Central memory CD8-positive, alpha-beta T cell (primary cell): ENCODE data around the gene NXPH1.

Experiments used
- ATAC-seq: fragments of 150-1000 bp; cut with Tn5 transposase; replicated peaks from 2 replicates; pipeline ENCODE4 v1.10.0; 2022; ENCODE audit warnings: mild to moderate bottlenecking, moderate FRiP score, moderate number of reproducible peaks; ENCODE audit not compliant: poor library complexity, severe bottlenecking; ENCODE audit errors: extremely low read depth
- DNase-seq, 2 donors: peaks; one replicate each; pipeline ENCODE4 v3.0.0; 2021; ENCODE audit warnings: low spot score in 2 of 2
- H3K27ac Mint-ChIP-seq: one replicate; pipeline ENCODE4 v1.8.0; 2022; ENCODE audit warnings: low read depth, mild to moderate bottlenecking, moderate library complexity, mixed read lengths
- H3K27me3 Mint-ChIP-seq: one replicate; pipeline ENCODE4 v1.8.0; 2022; ENCODE audit warnings: mixed read lengths
- H3K36me3 Mint-ChIP-seq: one replicate; pipeline ENCODE4 v1.8.0; 2022; ENCODE audit warnings: mild to moderate bottlenecking, moderate library complexity, mixed read lengths; ENCODE audit not compliant: insufficient read depth
- H3K4me1 Mint-ChIP-seq: one replicate; pipeline ENCODE4 v1.8.0; 2022; ENCODE audit warnings: mixed read lengths
- H3K4me3 Mint-ChIP-seq: one replicate; pipeline ENCODE4 v1.8.0; 2022; ENCODE audit warnings: mild to moderate bottlenecking, moderate library complexity, mixed read lengths
- H3K9me3 Mint-ChIP-seq: one replicate; pipeline ENCODE4 v1.8.0; 2022; ENCODE audit warnings: mixed read lengths

The NXPH1 gene

DNA sequence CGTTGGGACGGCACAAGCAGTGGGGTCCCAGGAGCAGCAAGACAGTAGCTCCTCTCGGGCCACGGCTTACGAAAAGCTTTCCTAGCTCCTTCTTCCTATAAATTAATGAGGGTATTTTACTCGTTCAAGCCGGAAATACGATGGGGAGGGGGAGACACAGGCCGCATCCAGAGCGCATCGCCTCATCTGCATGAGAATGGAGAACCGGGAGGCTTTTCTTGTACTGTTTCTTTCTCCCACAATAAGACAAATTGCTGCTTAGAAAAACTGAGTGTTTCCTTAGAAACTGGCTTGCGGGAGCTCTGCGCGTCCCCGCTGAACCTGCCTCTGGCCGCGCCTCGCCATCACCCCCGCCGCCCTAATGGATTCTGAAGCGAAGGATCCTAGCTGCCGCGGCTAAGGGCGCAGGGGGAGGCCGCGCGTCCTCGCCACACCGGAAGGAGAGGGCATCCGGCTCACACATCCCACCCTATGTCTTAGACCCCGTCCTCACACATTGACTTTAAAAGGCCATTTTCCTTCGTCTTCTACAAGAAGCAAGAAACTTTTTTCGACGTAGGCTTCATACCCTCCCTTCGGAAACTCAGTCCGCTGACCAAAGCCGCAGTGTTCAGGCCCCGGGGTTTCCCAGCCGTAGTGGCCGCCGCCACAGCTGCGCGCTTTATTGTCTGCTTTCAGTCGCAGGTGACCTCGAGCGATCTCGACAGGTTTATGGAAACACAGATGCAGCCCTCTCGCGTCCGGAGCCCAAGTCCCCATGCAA is 8.8 kb downstream of the NXPH1 start:
- peaks cover 5% of the 10 kb centered on the region for H3K4me1 Mint-ChIP-seq
- DNase-seq (no peak), ATAC-seq (no peak)
- H3K36me3 Mint-ChIP-seq: peaks cover 4% of the 10 kb centered on the region
- H3K4me3 Mint-ChIP-seq: no peak overlapping the region
- H3K27me3 Mint-ChIP-seq: peaks cover 100% of the 10 kb centered on the region
- peak overlapping the region; percentile 51 for H3K27ac Mint-ChIP-seq
- H3K9me3 Mint-ChIP-seq: no peaks in the 10 kb centered on the region

DNA sequence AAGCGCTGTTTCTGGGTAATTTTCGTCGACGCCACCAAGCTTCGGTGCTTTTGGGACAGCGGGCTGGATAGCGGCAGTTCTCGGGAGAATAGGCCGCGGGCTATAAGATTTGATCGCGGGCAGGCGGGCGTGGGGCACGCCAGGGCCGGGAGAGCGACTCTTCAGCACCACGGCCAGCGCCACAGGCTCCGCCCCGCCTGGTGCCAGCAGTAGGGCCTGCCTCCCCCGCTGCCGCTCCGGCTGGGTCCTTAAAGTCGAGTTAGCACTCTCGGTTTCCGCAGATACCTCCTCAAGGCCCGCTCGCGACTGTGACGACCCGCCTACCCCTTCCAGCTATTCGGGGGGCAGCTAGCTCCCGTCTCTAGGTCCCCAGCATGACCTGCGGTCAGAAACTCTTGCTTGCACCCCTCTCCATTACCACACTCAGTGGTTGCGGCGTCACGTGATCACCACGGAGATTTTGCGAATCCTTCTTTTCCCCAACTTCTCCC is 9.4 kb downstream of the NXPH1 start:
- Mint-ChIP-seq H3K4me1 (peaks cover 5% of the 10 kb centered on the region), H3K4me3 (no peak overlapping the region), H3K9me3 (no peaks in the 10 kb centered on the region), H3K36me3 (peaks cover 4% of the 10 kb centered on the region), H3K27me3 (peaks cover 95% of the 10 kb centered on the region), H3K27ac (peak overlapping the region; percentile 51)
- DNase-seq (no peak), ATAC-seq (peak; percentile 40)

GRCh38 chr7:8443576-8444467 is 10.4 kb downstream of the NXPH1 start:
- Mint-ChIP-seq H3K4me3 (no peak overlapping the region), H3K36me3 (peaks cover 4% of the 10 kb centered on the region), H3K9me3 (no peaks in the 10 kb centered on the region), H3K27ac (no peak overlapping the region), H3K27me3 (peaks cover 86% of the 10 kb centered on the region), H3K4me1 (peaks cover 5% of the 10 kb centered on the region)
- no peak for ATAC-seq
- DNase-seq: no peak

- peaks cover 5% of the 10 kb centered on the region for H3K4me1 Mint-ChIP-seq
- H3K27me3 Mint-ChIP-seq: peaks cover 80% of the 10 kb centered on the region
- H3K4me3 Mint-ChIP-seq: no peak overlapping the region
- ATAC-seq: no peak
- no peaks in the 10 kb centered on the region for H3K9me3 Mint-ChIP-seq
- DNase-seq: no peak
- H3K27ac Mint-ChIP-seq: no peak overlapping the region
- peaks cover 4% of the 10 kb centered on the region for H3K36me3 Mint-ChIP-seq
These were observed 11.0 kb downstream of the NXPH1 start for GRCh38 chr7:8444468-8444769.

DNA sequence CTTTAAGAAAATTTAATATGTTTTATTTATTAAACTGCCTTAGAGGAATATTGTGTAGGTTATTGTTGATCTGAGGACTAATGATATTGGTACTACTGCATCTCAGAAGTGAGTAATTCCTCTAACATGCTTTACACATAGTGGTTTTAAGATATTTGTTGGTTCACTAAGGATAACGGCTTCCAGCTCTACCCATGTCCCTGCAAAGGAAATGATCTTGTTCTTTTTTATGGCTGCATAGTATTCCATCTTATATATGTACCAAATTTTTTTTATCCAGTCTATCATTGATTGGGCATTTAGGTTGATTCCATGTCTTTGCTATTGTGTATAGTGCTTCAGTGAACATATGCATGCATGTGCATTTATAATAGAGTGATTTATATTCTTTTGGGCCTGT is 20.1 kb downstream of the NXPH1 start:
- Mint-ChIP-seq H3K27ac (no peak overlapping the region), H3K4me3 (no peak overlapping the region), H3K36me3 (no peaks in the 10 kb centered on the region), H3K4me1 (no peaks in the 10 kb centered on the region), H3K27me3 (peaks cover 3% of the 10 kb centered on the region), H3K9me3 (no peaks in the 10 kb centered on the region)
- DNase-seq (no peak), ATAC-seq (no peak)

GRCh38 chr7:8455426-8455825 is 22.0 kb downstream of the NXPH1 start:
- H3K27ac Mint-ChIP-seq: no peak overlapping the region
- no peaks in the 10 kb centered on the region for H3K9me3 Mint-ChIP-seq
- H3K4me1 Mint-ChIP-seq: no peaks in the 10 kb centered on the region
- no peaks in the 10 kb centered on the region for H3K36me3 Mint-ChIP-seq
- peaks cover 14% of the 10 kb centered on the region for H3K27me3 Mint-ChIP-seq
- no peak for ATAC-seq
- no peak for DNase-seq
- no peak overlapping the region for H3K4me3 Mint-ChIP-seq

- H3K36me3 Mint-ChIP-seq: no peaks in the 10 kb centered on the region
- H3K27me3 Mint-ChIP-seq: peaks cover 23% of the 10 kb centered on the region
These were observed 28.9 kb downstream of the NXPH1 start for GRCh38 chr7:8462309-8462708.

GRCh38 chr7:8465338-8465737 is 31.9 kb downstream of the NXPH1 start:
- H3K9me3 Mint-ChIP-seq: no peaks in the 10 kb centered on the region
- no peaks in the 10 kb centered on the region for H3K36me3 Mint-ChIP-seq
- no peak overlapping the region for H3K4me3 Mint-ChIP-seq
- DNase-seq (no peak), ATAC-seq (no peak)
- H3K4me1 Mint-ChIP-seq: no peaks in the 10 kb centered on the region
- H3K27me3 Mint-ChIP-seq: peaks cover 9% of the 10 kb centered on the region
- H3K27ac Mint-ChIP-seq: no peak overlapping the region

More at GRCh38 chr7:8462309-8462708, 28.9 kb downstream of the NXPH1 start:
- H3K9me3 Mint-ChIP-seq: no peaks in the 10 kb centered on the region
- no peak overlapping the region for H3K4me3 Mint-ChIP-seq
- no peaks in the 10 kb centered on the region for H3K4me1 Mint-ChIP-seq
- DNase-seq: no peak
- no peak overlapping the region for H3K27ac Mint-ChIP-seq
- ATAC-seq: no peak

DNA sequence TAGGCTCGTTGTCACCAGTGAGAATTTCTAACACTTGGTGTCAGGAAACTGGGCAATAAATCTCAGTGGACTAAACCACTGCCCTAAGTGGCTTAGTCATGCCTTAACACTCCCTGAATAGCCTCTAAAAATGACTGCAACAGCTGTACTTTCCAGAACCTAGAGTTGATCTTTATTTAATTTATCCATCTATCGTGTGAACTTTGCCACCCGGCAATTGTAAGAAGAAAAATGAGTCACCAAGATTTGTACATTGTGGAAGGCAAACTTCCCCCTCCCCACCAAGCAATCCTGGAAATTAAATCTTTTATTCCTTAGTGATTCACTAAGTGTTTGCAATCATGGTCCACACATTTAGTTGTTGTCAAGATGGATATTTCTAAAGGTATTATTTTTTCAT is 47.1 kb downstream of the NXPH1 start:
- Mint-ChIP-seq H3K27me3 (peaks cover 10% of the 10 kb centered on the region), H3K4me1 (no peaks in the 10 kb centered on the region), H3K36me3 (no peaks in the 10 kb centered on the region), H3K4me3 (no peak overlapping the region), H3K27ac (no peak overlapping the region), H3K9me3 (no peaks in the 10 kb centered on the region)
- no peak for ATAC-seq
- DNase-seq: no peak

DNA sequence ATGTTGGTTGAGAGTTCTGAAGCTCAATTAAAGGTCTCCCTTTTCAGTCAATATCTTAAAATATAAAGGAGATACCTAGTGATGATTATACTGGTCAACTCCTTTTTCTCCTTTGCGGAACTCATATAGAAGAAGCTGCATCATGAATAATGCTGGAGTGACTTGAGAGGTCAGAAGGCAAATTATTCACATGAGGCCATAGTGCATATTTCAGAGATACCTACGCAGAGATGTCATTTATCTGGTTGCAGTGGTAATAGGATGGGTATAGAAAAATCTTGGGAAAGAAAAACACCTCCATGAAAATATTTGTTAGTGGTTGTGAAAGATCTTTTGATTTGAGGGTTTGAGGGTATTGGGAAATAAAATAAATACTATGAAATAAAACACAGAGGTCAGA is 47.7 kb downstream of the NXPH1 start:
- no peak overlapping the region for H3K4me3 Mint-ChIP-seq
- H3K27me3 Mint-ChIP-seq: peaks cover 6% of the 10 kb centered on the region
- no peak overlapping the region for H3K27ac Mint-ChIP-seq
- DNase-seq (no peak), ATAC-seq (no peak)
- no peaks in the 10 kb centered on the region for H3K9me3 Mint-ChIP-seq
- no peaks in the 10 kb centered on the region for H3K4me1 Mint-ChIP-seq
- H3K36me3 Mint-ChIP-seq: no peaks in the 10 kb centered on the region

DNA sequence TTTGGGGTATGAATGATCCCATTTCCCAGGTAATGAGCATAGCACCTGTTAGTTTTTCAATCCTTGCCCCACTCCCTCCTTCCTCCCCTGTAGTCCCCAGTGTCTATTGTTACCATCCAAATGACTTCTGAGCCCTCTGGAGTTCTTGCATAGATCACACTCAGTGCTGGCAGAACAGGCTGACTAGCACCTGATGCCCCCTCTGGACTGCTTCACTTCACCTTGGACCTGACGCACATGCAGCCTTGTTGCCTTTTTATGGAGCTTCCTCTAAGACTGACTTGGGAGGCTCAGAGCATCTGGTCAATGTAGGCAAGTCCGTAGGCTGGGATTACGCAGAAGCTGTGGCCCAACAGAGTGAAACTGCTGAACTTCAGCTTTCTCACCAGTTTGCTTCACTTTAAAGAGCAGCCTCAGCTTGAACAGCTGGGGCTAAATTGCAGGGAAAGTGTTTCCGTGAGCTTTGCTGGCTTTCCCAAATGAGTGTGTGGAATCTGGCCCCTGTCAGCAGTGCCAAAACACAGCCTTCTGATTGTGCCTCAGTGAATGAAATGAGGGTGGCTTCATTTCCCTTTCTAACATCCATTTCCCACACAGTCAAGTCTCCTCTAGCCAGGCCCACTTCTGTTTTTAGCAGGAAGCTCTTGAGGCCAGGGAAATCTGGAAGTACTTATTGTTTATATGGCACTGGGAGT is 48.5 kb downstream of the NXPH1 start:
- no peaks in the 10 kb centered on the region for H3K4me1 Mint-ChIP-seq
- ATAC-seq: no peak
- H3K4me3 Mint-ChIP-seq: no peak overlapping the region
- no peaks in the 10 kb centered on the region for H3K36me3 Mint-ChIP-seq
- H3K9me3 Mint-ChIP-seq: no peaks in the 10 kb centered on the region
- DNase-seq: no peak
- no peak overlapping the region for H3K27ac Mint-ChIP-seq
- no peaks in the 10 kb centered on the region for H3K27me3 Mint-ChIP-seq

DNA sequence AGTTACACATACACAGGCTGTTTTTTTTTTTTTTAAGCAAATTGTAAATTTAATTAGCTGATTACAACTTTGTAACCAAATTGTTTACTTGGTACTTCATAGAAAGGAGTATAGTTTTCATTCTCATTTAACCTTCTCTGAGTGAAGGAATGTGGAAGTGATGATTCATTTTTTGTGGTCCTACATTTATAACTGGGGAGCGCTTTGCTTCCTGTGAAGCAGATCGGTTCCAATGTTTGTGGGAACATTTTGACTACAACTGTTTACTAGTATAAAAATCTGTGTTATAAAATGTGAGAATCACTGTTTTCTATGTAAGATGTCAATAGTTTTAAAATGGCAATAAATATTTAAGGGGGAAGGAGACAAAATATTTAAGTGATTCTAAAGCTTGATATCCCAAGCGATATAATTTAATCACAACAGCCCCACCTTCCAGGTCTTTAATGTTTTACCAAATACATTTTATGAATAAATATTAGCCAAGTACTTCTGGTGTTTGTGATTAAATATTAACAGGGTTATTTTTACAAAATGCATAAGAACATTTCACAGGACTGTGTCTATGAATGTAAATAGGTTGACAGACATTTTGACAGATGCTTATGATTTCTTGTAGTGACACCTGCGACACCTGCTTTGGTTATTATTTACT is 57.1 kb downstream of the NXPH1 start:
- DNase-seq (no peak), ATAC-seq (no peak)
- H3K4me3 Mint-ChIP-seq: no peak overlapping the region
- peaks cover 8% of the 10 kb centered on the region for H3K27me3 Mint-ChIP-seq
- H3K9me3 Mint-ChIP-seq: peaks cover 11% of the 10 kb centered on the region
- H3K36me3 Mint-ChIP-seq: peaks cover 2% of the 10 kb centered on the region
- no peaks in the 10 kb centered on the region for H3K4me1 Mint-ChIP-seq
- H3K27ac Mint-ChIP-seq: no peak overlapping the region
